Glomerular visceral epithelial cell (primary cell): ENCODE data around the gene CNTLN.
"Not testable (repeated sequence)": the region's sequence is repeated elsewhere in the genome, so short reads cannot be mapped to it uniquely, and the experiment has no call there.

Experiments used
- DNase-seq: peaks from one replicate; pipeline ENCODE4 v3.0.0-alpha.2; 2016; ENCODE audit errors: extremely low spot score

Gene CNTLN

GRCh38 chr9:17171309-17172094, 36.7 kb downstream of the CNTLN start:
- no peak for DNase-seq

GRCh38 chr9:17177496-17177895, 42.7 kb downstream of the CNTLN start:
- DNase-seq: not testable (repeated sequence)

- no peak for DNase-seq
Observed at GRCh38 chr9:17185481-17186029, 50.7 kb downstream of the CNTLN start.

GRCh38 chr9:17191082-17191481, 56.2 kb downstream of the CNTLN start:
- no peak for DNase-seq

GRCh38 chr9:17204611-17205152, 69.8 kb downstream of the CNTLN start:
- DNase-seq: no peak

GRCh38 chr9:17216011-17216410, 81.2 kb downstream of the CNTLN start:
- DNase-seq: no peak

GRCh38 chr9:17216646-17217045, 81.8 kb downstream of the CNTLN start:
- DNase-seq: no peak

- DNase-seq: no peak
Observed at GRCh38 chr9:17217272-17217671, 82.4 kb downstream of the CNTLN start.

- no peak for DNase-seq
Observed at GRCh38 chr9:17219261-17219660, 84.4 kb downstream of the CNTLN start.

- no peak for DNase-seq
Observed at GRCh38 chr9:17222932-17223331, 88.1 kb downstream of the CNTLN start.

GRCh38 chr9:17225407-17225806, 90.6 kb downstream of the CNTLN start:
- no peak for DNase-seq

GRCh38 chr9:17229945-17230560, 95.2 kb downstream of the CNTLN start:
- no peak for DNase-seq

- DNase-seq: no peak
Observed at GRCh38 chr9:17230646-17231045, 95.8 kb downstream of the CNTLN start.

GRCh38 chr9:17236147-17236546, 101.3 kb downstream of the CNTLN start:
- DNase-seq: no peak

GRCh38 chr9:17246770-17247169, 111.9 kb downstream of the CNTLN start:
- no peak for DNase-seq

GRCh38 chr9:17251100-17251499, 116.3 kb downstream of the CNTLN start:
- DNase-seq: no peak

GRCh38 chr9:17268531-17269188, 133.8 kb downstream of the CNTLN start:
- DNase-seq: not testable (repeated sequence)

- DNase-seq: no peak
Observed at GRCh38 chr9:17269799-17270198, 135.0 kb downstream of the CNTLN start.

GRCh38 chr9:17272536-17272935, 137.7 kb downstream of the CNTLN start:
- DNase-seq: no peak

- no peak for DNase-seq
Observed at GRCh38 chr9:17280350-17281012, 145.6 kb downstream of the CNTLN start.

GRCh38 chr9:17290673-17291072, 155.8 kb downstream of the CNTLN start:
- DNase-seq: not testable (repeated sequence)

GRCh38 chr9:17291766-17292165, 156.9 kb downstream of the CNTLN start:
- peak; percentile 38 for DNase-seq
